NCI-H1105 (cell line): Measurements from ENCODE around the gene EIF4E3.

Experiments used
- DNase-seq: peaks from one replicate; lab custom pipeline; 2025; lab: John Stamatoyannopoulos, UW

The EIF4E3 gene

DNA sequence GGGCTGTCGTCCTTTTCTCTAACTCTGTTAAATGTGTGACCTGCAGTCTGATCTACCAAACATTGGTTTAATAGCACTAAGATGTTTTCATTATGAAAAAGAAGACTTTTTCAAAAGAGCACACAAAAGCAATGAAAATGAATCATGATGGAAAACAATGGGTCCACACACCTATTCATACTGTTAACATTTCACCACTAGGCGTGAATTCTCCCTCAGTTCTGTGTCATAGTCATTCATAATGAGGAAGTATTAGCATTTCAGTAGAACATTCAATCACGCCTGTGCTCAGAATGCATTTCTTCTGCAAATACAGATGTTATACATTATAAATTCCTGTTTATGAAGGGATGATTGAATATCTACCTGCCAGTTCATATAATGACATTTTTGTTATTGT lies 35.9 kb downstream of the EIF4E3 start:
- DNase-seq, result no peak

DNA sequence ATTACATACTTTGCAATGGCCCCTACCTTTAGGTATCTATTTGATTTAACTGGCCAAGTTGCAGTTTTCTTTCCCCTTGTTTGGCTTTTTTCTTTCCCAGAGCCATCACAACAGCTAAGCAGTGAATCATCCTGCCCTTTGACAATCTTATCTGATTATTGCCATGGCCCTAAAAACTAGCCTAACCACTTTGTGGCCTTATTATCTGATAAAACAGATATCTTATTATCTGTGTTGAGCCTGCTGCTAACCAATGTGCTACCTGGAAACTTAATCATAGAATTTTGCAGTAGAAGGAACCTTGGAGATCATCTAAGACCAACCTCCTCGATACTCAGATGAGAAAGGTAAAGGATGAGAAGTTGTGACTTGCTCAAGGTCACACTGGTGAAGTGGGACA lies 37.1 kb downstream of the EIF4E3 start:
- no peak for DNase-seq

DNA sequence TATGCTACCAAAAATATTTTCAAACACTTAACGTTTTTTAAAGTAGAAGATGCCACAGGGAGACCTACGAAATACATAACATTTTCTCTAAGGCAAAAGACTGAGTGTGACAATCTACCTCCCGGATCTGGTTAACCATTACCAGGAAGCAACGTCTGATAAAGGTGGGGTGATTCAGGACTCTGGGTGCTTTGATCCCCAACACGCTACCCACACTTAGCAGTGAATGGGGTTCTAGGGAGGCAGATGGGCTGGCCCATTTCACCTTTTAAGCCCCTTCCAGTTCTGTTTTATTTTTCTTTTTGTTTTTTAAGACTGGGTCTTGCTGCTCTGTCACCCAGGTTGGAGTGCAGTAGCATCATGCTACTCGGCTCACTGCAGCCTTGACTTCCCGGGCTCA lies 39.5 kb downstream of the EIF4E3 start:
- no peak for DNase-seq

DNA sequence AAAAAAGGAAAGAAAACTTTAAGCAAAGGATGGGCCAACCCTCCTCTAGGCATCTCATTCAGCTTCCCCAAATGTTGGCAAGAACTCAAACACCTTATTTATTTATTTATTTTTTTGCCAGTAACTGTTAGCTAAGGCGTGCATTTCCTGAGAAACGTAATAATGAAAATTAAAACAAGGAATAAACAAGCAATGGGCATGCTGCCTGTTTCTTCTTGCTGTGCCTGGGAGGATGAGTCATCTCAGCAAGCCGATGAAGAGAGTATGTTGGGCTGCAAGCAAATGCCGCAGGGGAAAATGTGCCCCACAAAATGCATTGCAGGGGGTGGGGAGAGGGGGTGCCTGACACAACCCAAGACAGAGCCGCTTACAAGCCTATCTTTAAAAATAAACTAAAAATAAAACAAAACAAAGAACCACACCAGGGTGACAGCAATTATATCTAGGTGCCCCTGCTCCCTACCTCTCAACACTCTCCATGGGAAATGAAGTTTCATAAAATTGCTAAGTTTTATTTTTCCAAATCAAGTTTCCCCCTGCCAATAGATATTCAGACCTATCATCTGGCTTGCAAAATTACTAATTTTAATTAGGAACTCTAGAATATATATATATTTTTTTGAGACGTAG lies 40.3 kb downstream of the EIF4E3 start:
- DNase-seq, result no peak

DNA sequence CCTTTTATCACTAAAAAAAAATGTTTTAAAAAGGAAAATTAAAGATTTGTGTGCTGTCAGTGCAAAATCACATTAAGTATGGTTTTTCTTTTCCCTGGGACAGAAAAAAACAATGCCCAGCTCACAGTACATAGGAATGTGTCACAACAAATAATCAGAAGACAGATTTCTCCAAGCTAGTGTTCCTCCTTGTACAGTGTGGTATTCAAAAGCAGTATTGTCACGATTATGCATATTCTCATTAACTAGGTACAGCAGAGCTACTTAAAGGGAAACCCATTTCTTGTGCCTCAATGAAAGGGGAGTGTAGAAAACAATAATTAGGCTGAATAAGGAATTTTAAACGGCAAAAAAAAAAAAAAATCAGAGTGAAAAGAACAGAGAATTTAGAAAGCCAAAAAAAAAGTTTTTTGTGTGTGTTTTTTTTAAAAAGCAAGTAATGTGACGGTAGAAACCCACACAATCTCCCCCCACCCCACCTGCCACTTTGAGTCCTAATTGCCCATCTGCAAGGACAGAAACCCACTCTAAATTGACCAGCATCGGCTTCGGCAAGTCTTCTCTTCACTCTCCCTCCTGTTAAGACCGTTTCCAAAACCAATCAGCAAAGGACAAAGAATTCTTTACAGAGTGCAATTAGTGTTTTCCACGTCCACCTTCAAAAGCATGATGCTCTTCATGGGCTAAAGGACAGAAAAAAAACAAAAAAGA lies 41.0 kb downstream of the EIF4E3 start:
- no peak for DNase-seq

DNA sequence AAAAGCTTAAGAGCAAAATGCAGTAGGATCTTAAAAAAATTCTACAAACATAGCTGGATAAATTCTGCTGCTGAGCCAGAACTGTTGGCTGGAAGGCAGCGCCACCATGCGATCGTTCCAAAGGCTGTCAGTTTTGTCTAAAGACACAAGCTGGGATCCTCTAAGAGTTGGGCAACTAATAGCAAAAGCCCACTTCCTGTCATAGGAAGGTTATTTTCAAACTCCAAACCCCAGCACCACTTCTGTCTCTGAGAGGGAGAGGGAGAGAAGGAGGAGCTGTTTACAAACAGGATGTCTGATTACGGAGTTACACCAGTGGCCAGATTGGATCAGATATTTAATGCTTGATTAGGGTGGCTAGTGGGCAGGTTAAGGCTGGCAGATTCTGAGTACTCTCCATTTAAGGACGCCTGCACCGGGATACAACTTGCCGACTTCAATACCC lies 44.0 kb downstream of the EIF4E3 start:
- no peak for DNase-seq

DNA sequence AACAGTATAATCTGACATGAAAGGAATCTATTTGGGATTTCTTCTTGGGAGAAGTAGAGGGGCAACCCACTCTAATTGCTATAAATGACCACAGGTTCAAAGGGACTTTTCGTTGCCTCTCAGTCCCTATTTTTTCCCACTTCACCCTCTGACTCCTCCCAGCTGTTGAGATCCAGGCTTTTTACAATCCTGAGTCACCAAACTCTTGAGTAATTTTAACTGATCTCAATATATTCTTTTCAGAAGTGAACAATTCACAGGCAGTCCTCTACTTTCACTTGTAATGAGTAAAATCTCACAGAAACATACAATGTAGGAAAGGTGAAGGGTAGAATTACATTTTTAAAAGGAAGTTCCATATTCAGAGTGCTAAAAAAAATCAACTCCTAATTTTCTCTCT lies 44.6 kb downstream of the EIF4E3 start:
- no peak for DNase-seq

DNA sequence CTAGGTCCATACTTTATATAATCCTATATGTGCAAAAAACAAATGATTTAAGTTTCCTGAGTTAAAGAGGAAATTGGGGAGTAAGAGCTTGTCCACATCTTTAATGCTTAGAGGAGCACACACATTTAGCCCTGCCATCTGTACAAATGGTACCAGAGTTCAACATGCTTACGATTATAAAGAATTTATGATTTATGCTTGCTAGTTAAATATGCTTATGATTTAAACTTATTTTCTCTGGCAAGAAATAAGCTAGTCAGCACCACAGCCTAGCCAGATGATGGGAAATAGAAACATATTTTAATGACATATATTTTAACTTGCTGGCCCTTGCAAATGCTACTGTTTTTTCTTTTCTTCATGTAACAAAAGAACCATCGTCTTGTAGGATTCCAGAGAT lies 48.3 kb downstream of the EIF4E3 start:
- no peak for DNase-seq

DNA sequence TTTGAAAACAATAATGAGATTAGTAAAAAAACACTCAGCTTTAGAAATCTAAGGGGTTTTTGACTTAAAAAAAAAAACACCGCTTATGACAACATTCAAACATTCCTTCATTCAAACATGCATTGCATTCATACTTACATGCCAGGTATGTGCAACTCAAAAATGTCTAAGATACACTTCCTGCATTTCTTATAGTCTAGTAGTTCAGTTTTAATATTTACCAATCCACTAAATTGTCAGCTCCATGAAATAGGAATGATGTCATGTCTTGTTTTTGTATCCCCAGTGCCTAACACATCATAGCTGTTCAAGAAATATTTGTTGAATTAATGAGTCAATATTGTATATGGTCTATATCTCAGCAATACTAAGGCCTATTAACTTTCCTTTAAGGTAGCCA lies 51.7 kb downstream of the EIF4E3 start:
- DNase-seq, result no peak

DNA sequence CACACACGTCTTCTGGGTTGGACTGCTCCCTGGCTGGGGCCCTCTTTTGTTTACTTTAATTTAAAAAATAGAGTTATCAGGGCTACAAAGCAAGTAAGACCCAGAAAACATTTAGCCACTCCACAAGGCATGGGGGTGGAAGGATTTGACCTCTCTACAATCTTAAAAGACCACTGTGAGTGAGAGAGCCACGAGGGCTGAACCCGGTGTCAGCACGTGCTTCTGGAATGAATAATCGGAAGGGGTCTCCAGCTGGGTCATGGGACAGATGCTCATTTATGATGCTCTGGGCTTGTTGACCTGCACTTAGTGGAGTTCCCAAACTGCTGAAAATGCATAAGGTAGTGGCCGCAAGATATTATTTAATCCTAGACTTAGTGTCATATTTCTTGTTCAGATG lies 52.4 kb downstream of the EIF4E3 start:
- DNase-seq, result no peak

DNA sequence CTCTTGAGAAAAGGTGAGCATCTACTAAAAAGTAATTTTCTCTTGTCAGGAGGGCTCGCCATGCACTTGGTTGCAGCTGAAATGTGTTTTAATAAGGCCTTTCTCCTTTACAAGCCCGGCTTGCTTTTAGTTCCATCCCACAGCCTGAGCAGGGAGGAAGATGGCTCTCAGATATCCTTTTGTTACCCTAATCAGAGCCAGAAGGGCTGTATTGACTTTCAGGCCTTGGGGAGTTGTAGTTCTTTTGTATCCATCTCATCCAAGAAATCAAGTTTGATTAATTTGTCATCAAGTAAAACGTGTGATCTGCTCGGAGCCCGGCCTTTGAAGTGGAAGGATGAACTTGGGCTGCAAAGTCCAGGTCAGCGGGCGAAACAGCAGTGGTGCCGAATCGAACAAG lies 52.9 kb downstream of the EIF4E3 start:
- DNase-seq, result no peak

DNA sequence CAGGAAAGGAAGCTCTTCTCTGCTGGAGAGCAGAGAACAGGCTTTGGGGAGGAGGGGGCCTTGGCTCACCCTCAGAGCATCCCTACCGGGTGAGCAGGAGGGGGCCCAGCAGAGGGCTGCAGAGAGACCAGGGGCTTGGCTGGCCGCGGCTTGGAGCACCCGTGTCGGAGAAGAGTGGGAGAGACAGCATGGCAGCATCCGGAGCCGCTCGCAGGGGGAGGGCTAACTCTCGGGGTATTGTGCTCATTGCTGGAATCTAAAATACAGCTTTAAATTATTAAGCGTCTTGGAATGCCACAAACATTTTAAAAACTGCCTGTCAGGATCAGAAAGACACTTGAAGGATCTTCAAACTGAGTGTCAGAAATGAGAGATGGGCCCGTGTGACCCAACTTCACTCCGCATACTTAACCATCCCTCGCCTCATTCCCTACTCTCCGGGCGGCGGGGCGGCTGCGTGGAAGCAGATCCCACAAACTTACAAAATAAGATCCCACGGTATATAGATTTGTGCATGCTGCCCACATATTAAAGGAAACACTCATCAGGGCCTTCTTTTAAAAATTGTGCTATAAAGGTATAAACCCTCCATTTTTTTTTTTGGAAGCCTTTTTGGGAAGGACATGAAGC lies 53.9 kb downstream of the EIF4E3 start:
- DNase-seq, result no peak

DNA sequence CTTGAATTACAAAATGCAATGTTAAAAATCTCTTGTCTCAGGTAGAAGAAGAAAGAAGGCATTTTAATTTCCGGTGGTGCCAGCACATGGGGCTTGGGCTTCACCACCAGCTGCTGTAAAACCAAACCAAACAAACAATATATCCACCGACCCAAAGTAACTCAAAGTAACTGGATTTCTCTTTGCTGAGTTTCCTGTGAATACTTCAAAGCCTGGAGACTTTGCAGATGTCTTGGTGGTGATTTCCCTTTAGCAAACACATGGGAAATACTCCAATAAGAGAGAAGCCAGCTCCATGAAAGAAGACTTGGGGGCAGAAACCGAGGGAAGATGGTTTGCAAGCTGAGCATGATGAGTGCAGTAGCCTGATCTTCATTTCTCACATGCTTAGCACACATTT lies 62.6 kb downstream of the EIF4E3 start:
- no peak for DNase-seq

DNA sequence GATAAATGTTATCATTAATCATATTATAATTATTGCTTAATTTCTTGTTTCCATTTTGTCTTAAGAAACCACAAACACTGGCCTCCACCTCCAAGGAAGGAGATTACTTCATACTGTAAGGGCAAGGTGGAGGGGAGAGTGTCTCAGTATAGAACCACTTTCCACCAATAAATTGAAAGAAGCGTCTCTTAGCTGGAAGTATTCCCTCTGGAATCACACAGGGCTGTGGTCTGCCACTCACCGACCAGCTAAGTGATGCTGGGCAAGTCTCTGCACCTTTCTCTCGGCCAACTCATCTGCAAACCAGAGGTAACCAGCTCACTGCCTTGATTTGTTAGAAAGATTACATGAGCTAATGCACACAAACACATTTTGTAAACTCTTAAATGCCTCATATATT lies 63.1 kb downstream of the EIF4E3 start:
- DNase-seq, result no peak

DNA sequence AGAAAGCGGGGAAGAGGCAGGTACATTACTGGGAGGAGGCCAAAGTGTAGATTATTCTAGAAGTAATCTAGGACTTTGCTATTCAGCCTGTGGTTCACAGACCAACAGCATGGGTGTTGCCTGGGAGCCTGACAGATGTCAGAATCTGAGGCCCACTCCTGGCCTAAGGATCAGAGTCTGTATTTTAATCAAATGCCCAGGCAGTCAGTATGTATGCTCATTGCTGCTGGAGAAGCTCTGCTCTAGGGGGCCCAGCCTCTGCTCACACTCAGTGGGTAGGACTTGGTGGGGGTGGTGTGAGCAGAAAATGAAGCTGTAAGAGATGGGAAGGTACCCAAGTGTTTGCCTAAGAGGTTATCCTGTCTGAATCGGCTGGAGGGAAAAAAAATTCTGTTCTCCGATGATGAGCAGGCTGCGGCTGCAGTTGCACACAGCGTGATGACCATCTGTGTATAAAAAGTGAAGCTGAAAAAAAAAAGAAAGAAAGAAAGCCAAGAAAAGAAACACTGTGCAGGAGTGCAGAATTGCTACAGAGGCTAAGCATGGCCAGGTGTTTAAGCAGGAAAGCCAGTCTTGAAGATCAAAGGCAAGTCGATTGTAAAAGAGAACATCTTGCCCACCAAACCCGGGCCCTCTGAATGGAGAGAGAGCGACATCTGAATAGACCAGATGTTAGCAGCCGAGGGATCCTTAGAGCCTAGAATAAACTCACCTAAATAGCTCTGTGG lies 65.2 kb downstream of the EIF4E3 start:
- DNase-seq, result no peak

DNA sequence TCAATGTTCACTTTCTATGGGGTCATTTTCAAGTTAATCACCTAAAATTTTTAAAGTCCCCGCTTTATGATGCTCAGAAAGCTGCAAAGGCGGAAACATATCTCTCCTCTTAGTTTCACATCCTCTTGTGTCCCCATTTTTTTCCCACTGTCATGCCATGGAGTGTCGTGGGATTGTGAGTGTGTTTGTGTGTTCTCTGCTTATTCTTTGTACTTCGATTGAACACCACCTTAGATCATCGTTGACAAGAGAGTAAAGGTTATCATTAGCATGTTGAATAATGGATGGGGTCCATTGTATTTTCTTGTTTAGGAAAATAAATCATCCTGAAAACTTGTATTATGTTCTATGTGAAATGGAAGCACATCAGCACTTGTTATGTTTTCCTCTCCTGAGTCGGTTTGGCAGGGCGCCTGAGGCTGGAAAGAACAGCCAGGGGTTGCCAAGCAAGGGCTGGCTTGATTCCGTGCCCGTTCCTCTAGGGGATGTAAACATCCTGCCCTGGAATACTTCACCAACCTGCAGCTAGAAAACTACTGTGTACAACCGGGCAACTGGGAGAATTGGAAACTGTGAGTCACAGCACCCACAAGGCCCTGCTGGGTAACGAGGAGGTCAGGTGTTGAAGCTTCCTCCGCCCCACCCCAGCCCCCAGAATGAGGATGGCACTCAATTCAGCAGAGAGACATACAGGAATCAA lies 67.2 kb downstream of the EIF4E3 start:
- DNase-seq, result peak; percentile 51

DNA sequence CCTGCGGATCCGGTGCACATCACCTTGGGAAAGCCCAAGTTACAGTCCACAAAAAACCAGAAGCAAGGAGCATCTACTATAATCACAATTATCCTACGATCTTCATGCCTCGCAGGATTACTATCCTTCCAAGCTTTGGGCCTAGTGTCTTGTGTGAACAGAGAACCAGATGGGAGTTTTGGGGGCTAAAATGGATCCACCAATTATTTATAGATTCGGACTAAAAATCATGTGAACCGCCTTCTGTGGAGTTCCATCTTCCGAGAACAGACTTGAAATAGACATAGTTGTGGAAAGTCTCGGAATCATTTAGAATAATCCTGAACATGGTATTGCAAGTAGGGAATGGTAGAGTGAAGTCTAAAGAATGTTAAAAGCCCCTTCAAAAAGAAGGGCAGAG lies 70.1 kb downstream of the EIF4E3 start:
- DNase-seq, result no peak

DNA sequence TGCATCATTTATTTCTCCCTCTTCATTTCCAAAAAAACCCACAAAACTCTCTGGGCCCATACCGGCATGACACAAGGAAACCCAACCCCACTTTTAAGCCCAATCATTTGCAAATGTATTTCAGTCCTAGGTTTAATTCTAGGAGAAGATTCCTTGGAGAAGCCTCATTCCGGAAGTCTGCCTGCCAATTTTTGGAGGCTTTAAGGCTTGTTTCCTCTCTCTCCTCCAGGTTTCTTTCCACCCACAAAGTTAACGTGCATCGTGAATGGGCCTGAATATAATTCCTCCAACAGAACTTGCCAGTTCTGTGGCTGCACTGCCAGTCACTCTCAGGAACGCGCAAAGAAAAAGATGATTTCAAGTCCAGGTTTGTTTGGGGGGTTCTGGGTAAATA lies 71.8 kb downstream of the EIF4E3 start:
- no peak for DNase-seq

DNA sequence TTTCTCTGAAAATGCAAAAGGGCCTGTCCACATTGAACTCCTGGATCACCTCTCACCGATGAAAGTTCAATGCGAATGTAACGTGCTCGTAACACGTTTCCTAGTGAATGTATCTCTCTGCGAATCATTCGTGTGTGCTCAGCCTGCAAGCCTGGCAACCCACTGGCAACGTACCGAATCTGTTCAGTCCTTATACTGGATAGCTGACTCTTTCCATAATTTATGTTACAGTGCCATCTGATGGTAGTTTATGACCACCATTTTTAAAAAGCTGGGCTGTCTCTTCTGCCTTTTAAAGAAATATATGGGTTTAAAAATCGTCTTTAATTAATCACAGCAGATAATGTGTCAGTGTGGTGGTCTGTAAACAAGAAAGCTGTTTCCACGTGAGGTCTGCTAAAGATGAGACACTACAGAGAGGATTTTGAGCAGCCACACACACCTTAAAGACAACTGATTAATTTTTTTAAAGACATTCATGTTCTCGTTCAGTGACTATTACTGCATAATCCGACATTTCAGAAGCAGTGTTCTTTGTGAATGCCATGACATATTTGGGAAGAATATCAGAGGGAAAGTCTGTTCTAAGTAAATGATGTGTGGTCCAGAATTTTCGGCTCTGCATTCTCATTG lies 72.3 kb downstream of the EIF4E3 start:
- no peak for DNase-seq

DNA sequence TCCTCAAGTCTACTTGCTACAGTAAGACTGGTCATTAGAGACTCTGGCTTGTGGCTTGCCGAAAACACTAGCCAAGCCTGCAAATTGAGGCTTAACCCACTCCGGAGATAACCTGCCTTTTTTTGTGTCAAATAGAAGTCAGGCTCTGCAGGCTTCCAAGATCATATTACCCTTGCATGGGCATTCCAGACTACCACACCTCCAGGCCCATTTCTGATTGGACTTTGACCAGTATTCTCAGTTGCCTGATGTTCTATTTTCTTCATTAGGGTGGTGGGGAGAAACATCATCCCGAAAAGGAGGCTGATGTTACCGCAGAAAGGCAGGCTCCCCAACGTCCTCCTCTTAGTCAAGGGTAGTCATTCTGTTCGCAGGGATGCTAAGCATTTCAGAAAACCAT lies 73.6 kb downstream of the EIF4E3 start:
- DNase-seq, result no peak

DNA sequence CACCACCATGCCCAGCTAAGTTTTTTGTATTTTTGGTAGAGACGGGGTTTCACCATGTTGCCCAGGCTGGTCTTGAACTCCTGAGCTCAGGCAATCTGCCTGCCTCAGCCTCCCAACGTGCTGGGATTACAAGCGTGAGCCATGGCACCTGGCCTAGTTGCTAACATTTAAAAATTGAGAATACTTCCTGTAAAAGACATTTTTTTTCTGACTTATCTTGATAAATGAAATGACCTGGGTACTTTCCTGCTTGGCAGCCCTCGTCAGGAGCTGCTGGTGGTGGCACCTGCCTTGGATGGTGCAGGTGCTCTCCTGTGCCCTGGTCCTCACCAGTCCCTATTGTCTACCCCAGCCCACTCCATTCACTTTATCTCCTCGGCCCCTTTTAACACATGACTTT lies 74.8 kb downstream of the EIF4E3 start:
- no peak for DNase-seq

DNA sequence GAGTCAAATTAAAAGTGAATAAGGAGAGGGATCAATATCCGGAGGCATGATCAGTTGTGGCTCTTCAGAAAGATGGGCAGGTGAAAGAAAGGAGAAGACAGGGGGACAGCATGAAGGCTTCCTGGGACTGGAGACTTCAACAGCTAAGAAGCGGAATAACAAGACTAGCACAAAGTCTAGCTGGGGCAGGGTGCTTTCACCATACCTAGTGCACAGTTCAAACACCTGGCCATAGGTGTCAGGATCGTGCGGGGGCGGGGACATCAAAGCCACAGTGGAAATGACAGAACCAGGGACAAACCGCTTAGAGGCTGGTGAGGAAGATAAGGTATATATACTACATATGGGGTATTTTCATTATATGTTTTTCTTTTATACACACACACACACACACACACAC lies 75.4 kb downstream of the EIF4E3 start:
- no peak for DNase-seq
